WI38 (cell line): ENCODE data around the gene HAPLN2.
A peak's percentile ranks its signal among the peaks of the same experiment; 100 is the strongest.

Experiments
- H3K4me3 ChIP-seq: 2 replicates; pipeline ENCODE4 v1.5.1; 2011; ENCODE audit warnings: low read depth, mild to moderate bottlenecking, control low read depth, low read length
- TF ChIP-seq, protein P1 (sequence below): IDR thresholded peaks from 2 replicates; pipeline ENCODE4 v1.5.1; 2012; ENCODE audit warnings: low read depth, mild to moderate bottlenecking, control low read depth, low read length

The HAPLN2 gene

DNA sequence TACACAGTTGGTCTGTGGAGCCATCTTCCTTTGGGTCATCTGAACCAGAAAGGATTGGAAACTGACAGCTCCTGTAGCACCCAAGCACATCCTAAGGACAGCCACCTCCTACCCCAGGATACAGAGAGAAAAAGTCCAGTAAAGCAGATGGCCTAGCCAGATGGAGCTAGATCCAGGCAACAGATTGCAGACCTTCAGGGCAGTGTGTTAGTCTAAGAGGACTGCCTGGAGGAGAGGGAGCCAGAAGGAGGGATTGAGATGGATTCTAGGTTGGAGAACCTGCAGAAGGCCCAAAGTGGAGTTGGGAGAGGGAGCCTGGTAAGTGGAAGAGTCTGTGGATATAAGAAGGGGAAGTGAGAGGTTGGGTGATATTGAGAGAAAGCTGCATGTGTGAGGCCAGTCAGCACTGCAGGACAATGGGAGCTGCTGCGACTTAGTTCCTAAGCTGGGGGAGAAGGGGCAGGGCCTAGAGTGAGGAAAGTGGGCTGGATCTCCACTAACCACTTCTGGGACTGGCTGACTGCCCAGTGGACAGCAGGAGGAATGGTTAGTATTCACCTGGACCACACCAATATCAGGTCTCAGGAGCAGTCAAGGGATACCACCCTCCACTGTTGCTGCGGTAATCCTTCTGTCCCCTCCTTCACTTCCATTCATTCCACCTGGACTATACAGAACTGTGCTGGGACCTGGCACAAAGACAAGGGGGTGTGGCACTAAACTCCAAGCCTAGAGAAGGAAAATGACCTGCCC, 36.1 kb downstream of the HAPLN2 start:
- no peak overlapping the region for H3K4me3 ChIP-seq
- TF ChIP-seq, protein P1, sequence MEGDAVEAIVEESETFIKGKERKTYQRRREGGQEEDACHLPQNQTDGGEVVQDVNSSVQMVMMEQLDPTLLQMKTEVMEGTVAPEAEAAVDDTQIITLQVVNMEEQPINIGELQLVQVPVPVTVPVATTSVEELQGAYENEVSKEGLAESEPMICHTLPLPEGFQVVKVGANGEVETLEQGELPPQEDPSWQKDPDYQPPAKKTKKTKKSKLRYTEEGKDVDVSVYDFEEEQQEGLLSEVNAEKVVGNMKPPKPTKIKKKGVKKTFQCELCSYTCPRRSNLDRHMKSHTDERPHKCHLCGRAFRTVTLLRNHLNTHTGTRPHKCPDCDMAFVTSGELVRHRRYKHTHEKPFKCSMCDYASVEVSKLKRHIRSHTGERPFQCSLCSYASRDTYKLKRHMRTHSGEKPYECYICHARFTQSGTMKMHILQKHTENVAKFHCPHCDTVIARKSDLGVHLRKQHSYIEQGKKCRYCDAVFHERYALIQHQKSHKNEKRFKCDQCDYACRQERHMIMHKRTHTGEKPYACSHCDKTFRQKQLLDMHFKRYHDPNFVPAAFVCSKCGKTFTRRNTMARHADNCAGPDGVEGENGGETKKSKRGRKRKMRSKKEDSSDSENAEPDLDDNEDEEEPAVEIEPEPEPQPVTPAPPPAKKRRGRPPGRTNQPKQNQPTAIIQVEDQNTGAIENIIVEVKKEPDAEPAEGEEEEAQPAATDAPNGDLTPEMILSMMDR: no peak

DNA sequence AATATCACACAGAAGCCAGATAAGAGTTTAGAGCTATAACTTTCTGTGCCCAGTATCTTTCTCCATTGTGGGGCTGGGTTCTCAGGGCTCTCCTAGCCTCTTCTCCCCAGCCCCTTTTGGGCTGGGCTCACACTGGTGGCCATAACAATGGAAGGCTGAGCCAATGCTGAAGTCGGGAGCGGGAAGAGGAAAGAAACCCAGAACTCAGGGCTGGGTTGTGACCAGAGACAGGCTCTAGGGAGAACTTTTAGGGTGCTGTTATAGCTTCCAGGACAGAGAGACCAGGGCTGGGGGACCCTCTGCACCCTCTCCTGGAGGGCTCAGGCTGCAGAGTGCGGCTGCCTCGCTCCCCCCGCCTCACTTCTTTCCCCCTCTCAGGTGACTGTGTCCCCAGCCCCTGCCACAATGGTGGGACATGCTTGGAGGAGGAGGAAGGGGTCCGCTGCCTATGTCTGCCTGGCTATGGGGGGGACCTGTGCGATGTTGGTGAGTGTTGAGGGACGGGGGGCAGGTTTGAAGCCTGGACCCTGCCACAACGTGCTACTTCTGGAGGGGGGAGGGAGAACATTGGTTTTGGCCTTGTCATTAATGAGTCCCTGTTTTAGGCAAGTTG, 36.8 kb downstream of the HAPLN2 start:
- no peak overlapping the region for H3K4me3 ChIP-seq
- TF ChIP-seq, protein P1: no peak

DNA sequence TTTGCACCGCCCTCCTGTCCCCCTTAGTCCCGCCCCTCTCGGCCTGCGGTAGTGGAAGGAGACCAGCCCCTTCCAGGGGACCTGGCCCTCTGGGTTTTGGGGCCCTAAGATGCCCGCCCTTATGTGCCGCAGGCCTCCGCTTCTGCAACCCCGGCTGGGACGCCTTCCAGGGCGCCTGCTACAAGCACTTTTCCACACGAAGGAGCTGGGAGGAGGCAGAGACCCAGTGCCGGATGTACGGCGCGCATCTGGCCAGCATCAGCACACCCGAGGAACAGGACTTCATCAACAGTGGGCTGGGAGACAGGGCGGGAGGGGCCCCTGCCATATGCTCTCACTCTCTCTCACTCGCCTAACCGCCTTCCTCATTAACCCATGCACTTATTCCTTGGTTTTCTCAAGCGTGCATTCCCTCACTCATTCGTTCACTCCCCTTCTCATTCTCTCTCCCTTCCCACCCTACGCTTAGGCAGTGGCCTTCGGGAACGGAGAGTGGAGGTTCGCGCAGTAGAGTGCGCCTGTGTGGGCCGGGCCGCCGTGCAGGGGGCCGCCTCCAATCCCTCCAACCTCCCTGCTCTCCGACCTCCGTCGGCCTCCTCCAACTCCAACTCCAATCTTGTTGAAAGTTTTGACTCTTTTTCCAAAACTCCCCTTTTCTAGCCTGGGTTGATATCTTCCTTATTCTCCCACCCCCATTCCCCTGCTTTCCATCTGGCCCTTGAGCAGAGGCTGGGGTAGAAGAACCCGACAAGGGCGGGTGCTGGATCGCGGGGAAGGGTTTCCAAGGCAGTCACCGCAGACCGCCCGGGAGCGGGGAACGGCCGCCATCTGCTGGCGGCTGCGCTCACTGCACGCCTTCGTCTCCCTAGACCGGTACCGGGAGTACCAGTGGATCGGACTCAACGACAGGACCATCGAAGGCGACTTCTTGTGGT, 37.9 kb downstream of the HAPLN2 start:
- H3K4me3 ChIP-seq: peak overlapping the region; percentile 26

DNA sequence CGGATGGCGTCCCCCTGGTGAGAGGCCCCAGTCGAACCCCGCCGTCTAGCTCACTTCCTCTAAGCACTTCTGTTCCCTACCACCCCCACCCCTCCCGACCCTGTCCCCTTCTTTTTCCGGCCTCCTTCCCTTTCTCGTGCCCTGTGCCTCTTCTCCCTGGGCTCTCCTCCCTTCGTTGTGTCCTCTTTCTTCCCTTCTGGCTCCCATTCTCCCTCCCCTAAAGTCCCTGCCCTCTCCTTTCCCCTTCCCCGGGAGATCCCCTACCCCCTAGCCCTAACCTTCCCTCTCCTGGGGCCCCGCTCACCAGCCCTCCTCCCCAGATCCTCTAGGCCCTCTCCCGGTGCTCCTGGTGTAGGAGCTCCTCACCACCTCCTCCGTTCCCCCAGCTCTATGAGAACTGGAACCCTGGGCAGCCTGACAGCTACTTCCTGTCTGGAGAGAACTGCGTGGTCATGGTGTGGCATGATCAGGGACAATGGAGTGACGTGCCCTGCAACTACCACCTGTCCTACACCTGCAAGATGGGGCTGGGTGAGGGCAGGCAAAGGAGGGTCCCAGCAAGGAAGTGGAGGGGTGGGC, 38.6 kb downstream of the HAPLN2 start:
- no peak overlapping the region for H3K4me3 ChIP-seq
- TF ChIP-seq, protein P1: peak; percentile 9; the same call in 1 of the 2 replicates

More for the DNA sequence above, 37.9 kb downstream of the HAPLN2 start:
- TF ChIP-seq, protein P1: peak; percentile 95

DNA sequence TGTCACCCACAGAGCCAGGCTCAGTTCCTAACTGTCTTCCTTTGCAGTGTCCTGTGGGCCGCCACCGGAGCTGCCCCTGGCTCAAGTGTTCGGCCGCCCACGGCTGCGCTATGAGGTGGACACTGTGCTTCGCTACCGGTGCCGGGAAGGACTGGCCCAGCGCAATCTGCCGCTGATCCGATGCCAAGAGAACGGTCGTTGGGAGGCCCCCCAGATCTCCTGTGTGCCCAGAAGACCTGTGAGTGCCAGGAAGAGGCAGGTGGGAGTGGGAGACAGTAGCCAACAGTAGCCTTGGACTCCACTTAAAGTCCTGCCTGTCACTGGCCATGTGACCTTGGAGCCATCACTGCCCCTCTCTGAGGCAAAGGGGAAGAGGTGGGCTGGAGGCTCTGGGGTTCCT, 39.3 kb downstream of the HAPLN2 start:
- TF ChIP-seq, protein P1: no peak
- no peak overlapping the region for H3K4me3 ChIP-seq

DNA sequence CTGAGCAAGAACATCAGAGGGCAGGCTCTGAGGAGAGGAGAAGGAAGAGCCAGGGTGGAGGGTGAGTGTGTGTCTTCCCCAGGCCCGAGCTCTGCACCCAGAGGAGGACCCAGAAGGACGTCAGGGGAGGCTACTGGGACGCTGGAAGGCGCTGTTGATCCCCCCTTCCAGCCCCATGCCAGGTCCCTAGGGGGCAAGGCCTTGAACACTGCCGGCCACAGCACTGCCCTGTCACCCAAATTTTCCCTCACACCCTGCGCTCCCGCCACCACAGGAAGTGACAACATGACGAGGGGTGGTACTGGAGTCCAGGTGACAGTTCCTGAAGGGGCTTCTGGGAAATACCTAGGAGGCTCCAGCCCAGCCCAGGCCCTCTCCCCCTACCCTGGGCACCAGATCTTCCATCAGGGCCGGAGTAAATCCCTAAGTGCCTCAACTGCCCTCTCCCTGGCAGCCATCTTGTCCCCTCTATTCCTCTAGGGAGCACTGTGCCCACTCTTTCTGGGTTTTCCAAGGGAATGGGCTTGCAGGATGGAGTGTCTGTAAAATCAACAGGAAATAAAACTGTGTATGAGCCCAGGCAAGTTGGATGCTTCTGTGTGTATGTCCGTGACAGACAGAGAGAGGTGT, 39.8 kb downstream of the HAPLN2 start:
- TF ChIP-seq, protein P1: no peak
- no peak overlapping the region for H3K4me3 ChIP-seq
